IMR-90 (cell line): ENCODE measurements around the gene SORCS1. TPM values are rescaled to one million over a fixed set of nuclear protein-coding genes. Genes with fewer than 3 reads are reported as not detected.

ENCODE experiments used
- ATAC-seq: fragments of 200-7000 bp; cut with Tn5 transposase; 2 replicates; pipeline ENCODE4 v1.9.1; 2020; ENCODE audit warnings: low read depth, mild to moderate bottlenecking, moderate library complexity
- BruUV-seq: library from RNA; stranded (reverse); fragments of 400-500 nt; replicated peaks from 2 replicates; lab custom pipeline; 2021; lab: Mats Ljungman, UMichigan
- CTCF ChIA-PET: fragments of 300-600 bp; formaldehyde crosslinking; extraction: SDS; loops from one replicate; lab custom pipeline; 2021; ENCODE audit warnings: antibody characterized with exemption; lab: Yijun Ruan, JAX
- POLR2A ChIA-PET: fragments of 300-600 bp; sonication (Branson Sonifier 250); formaldehyde crosslinking; loops from one replicate; lab custom pipeline; 2022; ENCODE audit warnings: antibody characterized with exemption; ENCODE audit not compliant: unreplicated experiment; lab: Charles Lee
- DNase-seq: peaks from one replicate; pipeline ENCODE4 v3.0.0; 2013
- H2AFZ ChIP-seq: replicated peaks from 2 replicates; pipeline ENCODE3; 2013; ENCODE audit warnings: low read length, mild to moderate bottlenecking; ENCODE audit not compliant: poor library complexity
- H2AK5ac ChIP-seq: 2 replicates; pipeline ENCODE4 v1.6.1; 2013; ENCODE audit warnings: low read depth, low read length, inconsistent platforms
- H2AK9ac ChIP-seq: replicated peaks from 2 replicates; pipeline ENCODE3; 2013; ENCODE audit warnings: mild to moderate bottlenecking, low read depth, low read length, moderate library complexity; ENCODE audit not compliant: poor library complexity
- H2BK120ac ChIP-seq: 2 replicates; pipeline ENCODE4 v1.6.1; 2013; ENCODE audit warnings: low read depth, low read length, inconsistent platforms
- H2BK15ac ChIP-seq: 3 replicates; pipeline ENCODE4 v1.6.1; 2013; ENCODE audit warnings: low read depth, low read length, inconsistent platforms
- H2BK20ac ChIP-seq: 2 replicates; pipeline ENCODE4 v1.6.1; 2013; ENCODE audit warnings: low read depth, mild to moderate bottlenecking, inconsistent platforms, low read length, moderate library complexity
- H2BK5ac ChIP-seq: 2 replicates; pipeline ENCODE4 v1.6.1; 2013; ENCODE audit warnings: mild to moderate bottlenecking, low read depth, low read length, inconsistent platforms; ENCODE audit not compliant: poor library complexity, severe bottlenecking
- H3K14ac ChIP-seq: replicated peaks from 2 replicates; pipeline ENCODE4 v1.6.1; 2013; ENCODE audit warnings: low read depth, low read length, inconsistent platforms
- H3K18ac ChIP-seq: 2 replicates; pipeline ENCODE4 v1.6.1; 2013; ENCODE audit warnings: low read depth, low read length, control low read depth
- H3K23ac ChIP-seq: 2 replicates; pipeline ENCODE4 v1.6.1; 2013; ENCODE audit warnings: low read depth, low read length, inconsistent platforms
- H3K27ac ChIP-seq: 2 replicates; pipeline ENCODE4 v1.5.1; 2013; ENCODE audit warnings: mild to moderate bottlenecking, control low read depth, low read length; ENCODE audit not compliant: insufficient read depth
- H3K27me3 ChIP-seq: 2 replicates; pipeline ENCODE4 v1.6.1; 2013; ENCODE audit warnings: low read length; ENCODE audit not compliant: control insufficient read depth, insufficient read depth
- H3K36me3 ChIP-seq: 2 replicates; pipeline ENCODE4 v1.6.1; 2013; ENCODE audit warnings: low read length, mixed read lengths; ENCODE audit not compliant: control insufficient read depth, insufficient read depth
- H3K4ac ChIP-seq: 2 replicates; pipeline ENCODE4 v1.6.1; 2013; ENCODE audit warnings: low read depth, low read length, inconsistent platforms
- H3K4me1 ChIP-seq: 2 replicates; pipeline ENCODE4 v1.6.1; 2013; ENCODE audit warnings: low read length, mixed read lengths; ENCODE audit not compliant: control insufficient read depth, insufficient read depth
- H3K4me2 ChIP-seq: 2 replicates; pipeline ENCODE4 v1.6.1; 2013; ENCODE audit warnings: low read depth, mild to moderate bottlenecking, control low read depth, low read length, moderate library complexity
- H3K4me3 ChIP-seq: 2 replicates; pipeline ENCODE4 v1.5.1; 2013; ENCODE audit warnings: low read depth, mild to moderate bottlenecking, control low read depth, low read length, moderate library complexity; ENCODE audit not compliant: insufficient read depth
- H3K56ac ChIP-seq: 2 replicates; pipeline ENCODE4 v1.6.1; 2013; ENCODE audit warnings: low read length, inconsistent platforms; ENCODE audit not compliant: insufficient read depth; ENCODE audit errors: extremely low read depth
- H3K79me1 ChIP-seq, 2 experiments: 2 replicates each; pipeline ENCODE4 v1.6.1; 2013; ENCODE audit warnings: low read length in 2 of 2, inconsistent platforms in 1 of 2, low read depth in 1 of 2
- H3K9ac ChIP-seq: 2 replicates; pipeline ENCODE4 v1.6.1; 2013; ENCODE audit warnings: low read depth, low read length, control low read depth
- H3K9me1 ChIP-seq: 2 replicates; pipeline ENCODE4 v1.6.1; 2013; ENCODE audit warnings: low read length, inconsistent platforms; ENCODE audit not compliant: insufficient read depth
- H3K9me3 ChIP-seq: 2 replicates; pipeline ENCODE4 v1.6.1; 2013; ENCODE audit warnings: low read length; ENCODE audit not compliant: control insufficient read depth, insufficient read depth
- H4K20me1 ChIP-seq: 2 replicates; pipeline ENCODE4 v1.6.1; 2013; ENCODE audit warnings: low read length, inconsistent platforms; ENCODE audit not compliant: insufficient read depth
- H4K5ac ChIP-seq: 2 replicates; pipeline ENCODE4 v1.6.1; 2013; ENCODE audit warnings: mild to moderate bottlenecking, low read depth, low read length, control low read depth
- H4K8ac ChIP-seq, 2 experiments: 2 replicates each; pipeline ENCODE4 v1.6.1; 2013; ENCODE audit warnings: low read depth in 2 of 2, low read length in 2 of 2, control low read depth in 1 of 2, inconsistent platforms in 1 of 2
- H4K91ac ChIP-seq: 2 replicates; pipeline ENCODE4 v1.6.1; 2013; ENCODE audit warnings: low read depth, low read length, inconsistent platforms; ENCODE audit not compliant: insufficient read depth
- CEBPB ChIP-seq: IDR thresholded peaks from 2 replicates; pipeline ENCODE4 v1.6.1; 2012; ENCODE audit warnings: low read depth, low read length, improper control_type of control experiment
- CHD1 ChIP-seq: IDR thresholded peaks from 2 replicates; pipeline ENCODE4 v1.6.1; 2012; ENCODE audit warnings: low read depth, low read length, improper control_type of control experiment
- FOS ChIP-seq: fragments of 150-350 bp; IDR thresholded peaks from 2 replicates; pipeline ENCODE4 v1.6.1; 2016; ENCODE audit warnings: low read depth, low read length
- MAFK ChIP-seq: IDR thresholded peaks from 2 replicates; pipeline ENCODE4 v1.6.1; 2012; ENCODE audit warnings: low read depth, low read length, improper control_type of control experiment
- MAZ ChIP-seq: IDR thresholded peaks from 2 replicates; pipeline ENCODE4 v1.6.1; 2012; ENCODE audit warnings: low read depth, mild to moderate bottlenecking, low read length, improper control_type of control experiment, moderate library complexity, borderline replicate concordance
- MXI1 ChIP-seq: IDR thresholded peaks from 2 replicates; pipeline ENCODE4 v1.6.1; 2012; ENCODE audit warnings: low read depth, mild to moderate bottlenecking, low read length, moderate library complexity, borderline replicate concordance
- NFE2L2 ChIP-seq: fragments of 150-350 bp; IDR thresholded peaks from 2 replicates; pipeline ENCODE4 v1.6.1; 2016; ENCODE audit warnings: low read depth, mild to moderate bottlenecking, low read length
- POLR2A ChIP-seq: IDR thresholded peaks from 2 replicates; pipeline ENCODE4 v1.6.1; 2012; ENCODE audit warnings: mild to moderate bottlenecking, low read depth, low read length
- RAD21 ChIP-seq: IDR thresholded peaks from 2 replicates; pipeline ENCODE4 v1.6.1; 2012; ENCODE audit warnings: low read length, improper control_type of control experiment
- RCOR1 ChIP-seq: IDR thresholded peaks from 2 replicates; pipeline ENCODE4 v1.6.1; 2012; ENCODE audit warnings: mild to moderate bottlenecking, low read length, improper control_type of control experiment; ENCODE audit not compliant: insufficient replicate concordance
- RFX5 ChIP-seq: IDR thresholded peaks from 2 replicates; pipeline ENCODE4 v1.8.0; 2012; ENCODE audit warnings: low read depth, mild to moderate bottlenecking, low read length, moderate library complexity
- SMC3 ChIP-seq: fragments of 150-350 bp; IDR thresholded peaks from 2 replicates; pipeline ENCODE4 v1.6.1; 2016; ENCODE audit warnings: low read depth, mild to moderate bottlenecking, antibody characterized with exemption, low read length, moderate library complexity
- WGBS, 2 experiments: methylation state at CpG; one replicate each; pipeline versions ENCODE4 v1.1.5 to v1.1.7; 2013; ENCODE audit warnings: missing lambda C conversion rate in 2 of 2; ENCODE audit not compliant: insufficient read length in 1 of 2; ENCODE audit errors: extremely low coverage in 2 of 2; 5-methylcytosine and 5-hydroxymethylcytosine counted together
- dilution Hi-C: fragments of 300-500 bp; cut with HindIII; formaldehyde crosslinking; loops from one replicate; pipeline ENCODE4 v1.14.3; 2018; ENCODE audit warnings: low sequenced_read_pairs; ENCODE audit not compliant: unreplicated experiment
- in situ Hi-C: fragments of 300-500 bp; cut with MboI; formaldehyde crosslinking; loops from 3 replicates; pipeline ENCODE4 v1.14.3; 2019; ENCODE audit warnings: low sequenced_read_pairs, inconsistent platforms, mixed read lengths
- intact Hi-C: fragments of 100-400 bp; cut with micrococcal nuclease; formaldehyde crosslinking; loops from 2 replicates; pipeline ENCODE4 v1.10.0; 2022
- polyA plus RNA-seq, 3 experiments: library from polyadenylated mRNA; depleted of rRNA; stranded (reverse); fragments of >200 nt; gene quantifications; 2 replicates each; pipeline ENCODE4 v1.2.3, GENCODE V29; 2012; ENCODE audit warnings: low replicate concordance in 1 of 3
- total RNA-seq: library from RNA; depleted of rRNA; stranded (reverse); fragments of >200 nt; gene quantifications from 2 replicates; pipeline ENCODE4 v1.2.3, GENCODE V29; 2012
- TF ChIP-seq, protein P1 (sequence below): fragments of 150-350 bp; IDR thresholded peaks from 2 replicates; pipeline ENCODE4 v1.6.1; 2016; ENCODE audit warnings: low read depth, mild to moderate bottlenecking, low read length, moderate library complexity, borderline replicate concordance
- TF ChIP-seq, protein P2 (sequence below): conservative IDR thresholded peaks from 2 replicates; pipeline ENCODE4 v1.5.1; 2012; ENCODE audit warnings: mild to moderate bottlenecking, low read depth, low read length, improper control_type of control experiment
- TF ChIP-seq, protein P3 (sequence below): fragments of 150-350 bp; IDR thresholded peaks from 2 replicates; pipeline ENCODE4 v1.6.1; 2017; ENCODE audit warnings: mild to moderate bottlenecking, antibody characterized with exemption, low read length, low read depth

Gene SORCS1
- total and polyA plus RNA-seq, 2 of the 4 experiments (the other 2 are of a cell fraction): under 0.01 TPM; not detected in 1

DNA sequence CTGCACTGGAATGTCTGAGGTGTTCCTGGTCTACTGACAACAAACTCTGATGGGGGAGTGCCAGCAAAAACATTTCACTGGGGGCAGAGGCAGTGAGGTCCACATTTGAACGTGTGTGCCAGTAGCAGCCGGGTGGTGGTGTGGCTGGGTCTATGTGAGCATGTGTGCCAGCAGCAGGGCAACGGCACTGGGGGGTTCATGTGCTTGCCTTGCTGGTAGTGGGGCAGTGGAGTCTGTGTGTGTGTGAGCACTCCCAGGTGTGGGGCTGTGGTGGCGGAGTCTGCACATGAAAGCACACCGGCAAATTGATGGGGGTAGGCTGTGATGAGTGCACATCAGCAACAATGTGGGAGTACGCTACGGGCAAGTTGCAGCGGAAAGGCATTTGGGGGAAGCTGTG lies 49.4 kb upstream of the SORCS1 start:
- Histone ChIP-seq H3K9me1 (no peaks in the 10 kb centered on the region), H3K79me1 (no peaks in the 10 kb centered on the region), H3K56ac (no peak overlapping the region), H4K20me1 (no peaks in the 10 kb centered on the region), H4K5ac (no peak overlapping the region), H3K4me1 (no peaks in the 10 kb centered on the region), H2BK120ac (no peak overlapping the region), H2BK20ac (no peak overlapping the region), H3K4ac (no peak overlapping the region), H2AK5ac (no peak overlapping the region), H3K9me3 (peaks cover 16% of the 10 kb centered on the region), H3K14ac (no peak overlapping the region), H3K23ac (no peak overlapping the region), H4K91ac (no peak overlapping the region), H3K27me3 (no peaks in the 10 kb centered on the region), H3K4me3 (no peak overlapping the region), H2BK5ac (no peak overlapping the region), H3K27ac (no peak overlapping the region), H4K8ac (no peak overlapping the region), H3K36me3 (no peaks in the 10 kb centered on the region), H3K4me2 (no peak overlapping the region), H2BK15ac (no peak overlapping the region), H3K18ac (no peak overlapping the region), H2AK9ac (no peak overlapping the region), H3K9ac (no peak overlapping the region), H2AFZ (no peak overlapping the region)
- dilution Hi-C loops: no loop called here
- intact Hi-C loops: no loop called here
- ATAC-seq (no peak), DNase-seq (no peak)
- no TSS peak for BruUV-seq
- in situ Hi-C loops: no loop called here
- CTCF ChIA-PET: no interaction called here
- no peak for TF ChIP-seq FOS
- TF ChIP-seq, protein P1, sequence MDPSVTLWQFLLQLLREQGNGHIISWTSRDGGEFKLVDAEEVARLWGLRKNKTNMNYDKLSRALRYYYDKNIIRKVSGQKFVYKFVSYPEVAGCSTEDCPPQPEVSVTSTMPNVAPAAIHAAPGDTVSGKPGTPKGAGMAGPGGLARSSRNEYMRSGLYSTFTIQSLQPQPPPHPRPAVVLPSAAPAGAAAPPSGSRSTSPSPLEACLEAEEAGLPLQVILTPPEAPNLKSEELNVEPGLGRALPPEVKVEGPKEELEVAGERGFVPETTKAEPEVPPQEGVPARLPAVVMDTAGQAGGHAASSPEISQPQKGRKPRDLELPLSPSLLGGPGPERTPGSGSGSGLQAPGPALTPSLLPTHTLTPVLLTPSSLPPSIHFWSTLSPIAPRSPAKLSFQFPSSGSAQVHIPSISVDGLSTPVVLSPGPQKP: no peak
- TF ChIP-seq POLR2A: no peak
- no peak for TF ChIP-seq MXI1
- TF ChIP-seq SMC3: no peak
- TF ChIP-seq CHD1: no peak
- no peak for TF ChIP-seq CEBPB
- no peak for TF ChIP-seq RFX5
- no peak for TF ChIP-seq MAFK
- TF ChIP-seq RAD21: no peak
- TF ChIP-seq NFE2L2: no peak
- TF ChIP-seq RCOR1: no peak
- TF ChIP-seq, protein P2, sequence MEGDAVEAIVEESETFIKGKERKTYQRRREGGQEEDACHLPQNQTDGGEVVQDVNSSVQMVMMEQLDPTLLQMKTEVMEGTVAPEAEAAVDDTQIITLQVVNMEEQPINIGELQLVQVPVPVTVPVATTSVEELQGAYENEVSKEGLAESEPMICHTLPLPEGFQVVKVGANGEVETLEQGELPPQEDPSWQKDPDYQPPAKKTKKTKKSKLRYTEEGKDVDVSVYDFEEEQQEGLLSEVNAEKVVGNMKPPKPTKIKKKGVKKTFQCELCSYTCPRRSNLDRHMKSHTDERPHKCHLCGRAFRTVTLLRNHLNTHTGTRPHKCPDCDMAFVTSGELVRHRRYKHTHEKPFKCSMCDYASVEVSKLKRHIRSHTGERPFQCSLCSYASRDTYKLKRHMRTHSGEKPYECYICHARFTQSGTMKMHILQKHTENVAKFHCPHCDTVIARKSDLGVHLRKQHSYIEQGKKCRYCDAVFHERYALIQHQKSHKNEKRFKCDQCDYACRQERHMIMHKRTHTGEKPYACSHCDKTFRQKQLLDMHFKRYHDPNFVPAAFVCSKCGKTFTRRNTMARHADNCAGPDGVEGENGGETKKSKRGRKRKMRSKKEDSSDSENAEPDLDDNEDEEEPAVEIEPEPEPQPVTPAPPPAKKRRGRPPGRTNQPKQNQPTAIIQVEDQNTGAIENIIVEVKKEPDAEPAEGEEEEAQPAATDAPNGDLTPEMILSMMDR: no peak
- TF ChIP-seq, protein P3, sequence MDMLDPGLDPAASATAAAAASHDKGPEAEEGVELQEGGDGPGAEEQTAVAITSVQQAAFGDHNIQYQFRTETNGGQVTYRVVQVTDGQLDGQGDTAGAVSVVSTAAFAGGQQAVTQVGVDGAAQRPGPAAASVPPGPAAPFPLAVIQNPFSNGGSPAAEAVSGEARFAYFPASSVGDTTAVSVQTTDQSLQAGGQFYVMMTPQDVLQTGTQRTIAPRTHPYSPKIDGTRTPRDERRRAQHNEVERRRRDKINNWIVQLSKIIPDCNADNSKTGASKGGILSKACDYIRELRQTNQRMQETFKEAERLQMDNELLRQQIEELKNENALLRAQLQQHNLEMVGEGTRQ: no peak
- no peak for TF ChIP-seq MAZ
- 72% methylated on average over 7 of the region's 8 CpGs; no CpG with 5 or more reads in 1 of the 2 experiments for WGBS, 2 experiments
- POLR2A ChIA-PET: no interaction called here
